Astrocyte of the hippocampus (primary cell): Measurements from ENCODE around the gene IL1RAPL2.
A peak's percentile ranks its signal among the peaks of the same experiment; 100 is the strongest.
"Not testable (repeated sequence)": the region's sequence is repeated elsewhere in the genome, so short reads cannot be mapped to it uniquely, and the experiment has no call there.

ENCODE experiments used
- DNase-seq: peaks from one replicate; pipeline ENCODE4 v3.0.0; 2011; ENCODE audit warnings: low read depth, low spot score

Gene IL1RAPL2

GRCh38 chrX:105567082-105567481, 1001.1 kb downstream of the IL1RAPL2 start:
- no peak for DNase-seq

GRCh38 chrX:105608745-105609144, 1042.7 kb downstream of the IL1RAPL2 start:
- peak; percentile 0 for DNase-seq

GRCh38 chrX:105609530-105609929, 1043.5 kb downstream of the IL1RAPL2 start:
- no peak for DNase-seq

- DNase-seq, result no peak
Measured at GRCh38 chrX:105610411-105610810, 1044.4 kb downstream of the IL1RAPL2 start.

- DNase-seq, result no peak
Measured at GRCh38 chrX:105618393-105619101, 1052.5 kb downstream of the IL1RAPL2 start.

GRCh38 chrX:105634180-105634579, 1068.2 kb downstream of the IL1RAPL2 start:
- DNase-seq, result no peak

GRCh38 chrX:105635794-105636193, 1069.8 kb downstream of the IL1RAPL2 start:
- DNase-seq, result no peak

- no peak for DNase-seq
Measured at GRCh38 chrX:105636667-105637066, 1070.7 kb downstream of the IL1RAPL2 start.

- no peak for DNase-seq
Measured at GRCh38 chrX:105645667-105646357, 1079.8 kb downstream of the IL1RAPL2 start.

- no peak for DNase-seq
Measured at GRCh38 chrX:105646592-105647372, 1080.8 kb downstream of the IL1RAPL2 start.

GRCh38 chrX:105647749-105648148, 1081.8 kb downstream of the IL1RAPL2 start:
- no peak for DNase-seq

GRCh38 chrX:105648732-105649131, 1082.7 kb downstream of the IL1RAPL2 start:
- no peak for DNase-seq

GRCh38 chrX:105650577-105650976, 1084.6 kb downstream of the IL1RAPL2 start:
- no peak for DNase-seq

GRCh38 chrX:105650986-105651385, 1085.0 kb downstream of the IL1RAPL2 start:
- DNase-seq, result no peak

GRCh38 chrX:105653891-105654290, 1087.9 kb downstream of the IL1RAPL2 start:
- no peak for DNase-seq

- DNase-seq, result peak; percentile 9
Measured at GRCh38 chrX:105658136-105658535, 1092.1 kb downstream of the IL1RAPL2 start.

- no peak for DNase-seq
Measured at GRCh38 chrX:105662248-105662647, 1096.2 kb downstream of the IL1RAPL2 start.

GRCh38 chrX:105664243-105664642, 1098.2 kb downstream of the IL1RAPL2 start:
- no peak for DNase-seq

GRCh38 chrX:105684288-105684687, 1118.3 kb downstream of the IL1RAPL2 start:
- DNase-seq, result not testable (repeated sequence)

- no peak for DNase-seq
Measured at GRCh38 chrX:105694839-105695238, 1128.8 kb downstream of the IL1RAPL2 start.

GRCh38 chrX:105695451-105695850, 1129.5 kb downstream of the IL1RAPL2 start:
- peak; percentile 1 for DNase-seq

- no peak for DNase-seq
Measured at GRCh38 chrX:105696870-105697269, 1130.9 kb downstream of the IL1RAPL2 start.
